Astrocyte (in vitro differentiated cells and primary cell): Measurements from ENCODE around the gene C1QBP.
"Not testable (repeated sequence)": the region's sequence is repeated elsewhere in the genome, so short reads cannot be mapped to it uniquely, and the experiment has no call there.

Experiments used
- EZH2 ChIP-seq: IDR thresholded peaks from 2 replicates; pipeline ENCODE4 v1.6.1; 2012; ENCODE audit warnings: mild to moderate bottlenecking, low read length, inconsistent platforms; ENCODE audit not compliant: insufficient read depth
- TF ChIP-seq, protein P1 (sequence below): IDR thresholded peaks from 2 replicates; pipeline ENCODE4 v1.5.1; 2011; ENCODE audit warnings: low read depth, mild to moderate bottlenecking, inconsistent platforms, low read length, moderate library complexity; ENCODE audit not compliant: insufficient read depth

DNA sequence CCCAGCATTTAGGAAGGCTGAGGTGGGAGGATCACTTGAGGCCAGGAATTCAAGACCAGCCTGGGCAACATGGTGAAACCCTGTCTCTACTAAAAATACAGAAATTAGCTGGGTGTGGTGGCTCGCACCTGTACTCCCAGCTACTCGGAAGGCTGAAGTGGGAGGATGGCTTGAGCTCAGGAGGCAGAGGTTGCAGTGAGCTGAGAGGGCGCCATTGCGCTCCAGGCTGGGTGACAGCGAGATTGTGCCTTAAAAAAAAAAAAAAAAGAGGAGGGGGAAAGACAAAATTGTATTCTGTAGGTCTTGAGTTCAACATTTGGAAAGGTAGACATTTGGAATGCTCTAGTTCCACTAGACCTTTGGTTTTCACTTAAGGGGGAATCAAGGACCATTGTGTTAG lies 7.7 kb downstream of the C1QBP start:
- TF ChIP-seq, protein P1, sequence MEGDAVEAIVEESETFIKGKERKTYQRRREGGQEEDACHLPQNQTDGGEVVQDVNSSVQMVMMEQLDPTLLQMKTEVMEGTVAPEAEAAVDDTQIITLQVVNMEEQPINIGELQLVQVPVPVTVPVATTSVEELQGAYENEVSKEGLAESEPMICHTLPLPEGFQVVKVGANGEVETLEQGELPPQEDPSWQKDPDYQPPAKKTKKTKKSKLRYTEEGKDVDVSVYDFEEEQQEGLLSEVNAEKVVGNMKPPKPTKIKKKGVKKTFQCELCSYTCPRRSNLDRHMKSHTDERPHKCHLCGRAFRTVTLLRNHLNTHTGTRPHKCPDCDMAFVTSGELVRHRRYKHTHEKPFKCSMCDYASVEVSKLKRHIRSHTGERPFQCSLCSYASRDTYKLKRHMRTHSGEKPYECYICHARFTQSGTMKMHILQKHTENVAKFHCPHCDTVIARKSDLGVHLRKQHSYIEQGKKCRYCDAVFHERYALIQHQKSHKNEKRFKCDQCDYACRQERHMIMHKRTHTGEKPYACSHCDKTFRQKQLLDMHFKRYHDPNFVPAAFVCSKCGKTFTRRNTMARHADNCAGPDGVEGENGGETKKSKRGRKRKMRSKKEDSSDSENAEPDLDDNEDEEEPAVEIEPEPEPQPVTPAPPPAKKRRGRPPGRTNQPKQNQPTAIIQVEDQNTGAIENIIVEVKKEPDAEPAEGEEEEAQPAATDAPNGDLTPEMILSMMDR: not testable (repeated sequence)
- not testable (repeated sequence) for TF ChIP-seq EZH2
